ENCODE data around the gene DRAP1. TPM values are rescaled to one million over a fixed set of nuclear protein-coding genes. Genes with fewer than 3 reads are reported as not detected.
A peak's percentile ranks its signal among the peaks of the same experiment; 100 is the strongest.

DRAP1 gene
- total RNA-seq, 4 donors from 2014 or later, result 82.0 to 184 (median 132) TPM

GRCh38 chr11:65953471-65953870 is 34.2 kb downstream of the DRAP1 start:
- WGBS, 2 donors, result 90 to 97% methylated on average over 13 to 15 of the region's 20 CpGs
- Histone ChIP-seq H3K27me3 (no peaks in the 10 kb centered on the region), H3K9me3 (no peaks in the 10 kb centered on the region), H3K27ac (no peak overlapping the region), H3K4me3 (replicated peaks in 1 of 3) (no peak overlapping the region), H3K4me1 (peaks cover 3 to 28% of the 10 kb centered on the region in 2 donors), H3K36me3 (no peaks in the 10 kb centered on the region)
- TF ChIP-seq CTCF (IDR thresholded peaks at IDR 0.05) (no peak), POLR2A (IDR thresholded peaks at IDR 0.05) (no peak)
- intact Hi-C loops (cut with DNase I), result no loop called here
- no peak for DNase-seq

- Histone ChIP-seq H3K9me3 (no peaks in the 10 kb centered on the region), H3K4me1 (peaks cover 3 to 32% of the 10 kb centered on the region in 2 donors), H3K4me3 (replicated peaks in 1 of 3) (no peak overlapping the region), H3K36me3 (no peaks in the 10 kb centered on the region), H3K27me3 (no peaks in the 10 kb centered on the region), H3K27ac (no peak overlapping the region)
- WGBS, 2 donors, result 76 to 85% methylated on average over 8 of the region's 8 CpGs
- TF ChIP-seq POLR2A (IDR thresholded peaks at IDR 0.05) (no peak), CTCF (IDR thresholded peaks at IDR 0.05) (no peak)
- intact Hi-C loops (cut with DNase I), result loop anchor here (5.0 kb wide), 1 partner anchor 53 kb away; no protein-coding TSS in a partner anchor
- no peak for DNase-seq
Measured at GRCh38 chr11:65954771-65955170, 35.5 kb downstream of the DRAP1 start.

GRCh38 chr11:65958291-65958690 is 39.1 kb downstream of the DRAP1 start:
- WGBS, 2 donors, result 49 to 59% methylated on average over 4 of the region's 4 CpGs
- Histone ChIP-seq H3K27ac (peak overlapping the region in 1 of 3 donors; percentile 41), H3K36me3 (no peaks in the 10 kb centered on the region), H3K27me3 (no peaks in the 10 kb centered on the region), H3K4me1 (peaks cover 19 to 40% of the 10 kb centered on the region in 2 donors), H3K9me3 (no peaks in the 10 kb centered on the region), H3K4me3 (replicated peaks in 1 of 3) (no peak overlapping the region)
- DNase-seq, result no peak
- intact Hi-C loops (cut with DNase I), result loop anchor here (5.0 kb wide), 1 partner anchor 49 kb away; no protein-coding TSS in a partner anchor
- TF ChIP-seq CTCF (IDR thresholded peaks at IDR 0.05) (no peak), POLR2A (IDR thresholded peaks at IDR 0.05) (no peak)

GRCh38 chr11:65958774-65959420 is 39.7 kb downstream of the DRAP1 start:
- intact Hi-C loops (cut with DNase I), result loop anchor here (5.0 kb wide), 1 partner anchor 48 kb away; no protein-coding TSS in a partner anchor
- H3K4me1 ChIP-seq, result peaks cover 24 to 46% of the 10 kb centered on the region in 2 donors
- DNase-seq, result peak; percentile 35 to 51
- TF ChIP-seq POLR2A (IDR thresholded peaks at IDR 0.05), result no peak
- TF ChIP-seq CTCF (IDR thresholded peaks at IDR 0.05), result no peak
- WGBS, 2 donors, result 75 to 78% methylated on average over 4 to 15 of the region's 17 CpGs
- H3K4me3 ChIP-seq (replicated peaks in 1 of 3), result no peak overlapping the region
- no peaks in the 10 kb centered on the region for H3K27me3 ChIP-seq
- no peaks in the 10 kb centered on the region for H3K36me3 ChIP-seq
- H3K9me3 ChIP-seq, result no peaks in the 10 kb centered on the region
- H3K27ac ChIP-seq, result peak overlapping the region in 1 of 3 donors; percentile 34

GRCh38 chr11:65960824-65961266 is 41.6 kb downstream of the DRAP1 start:
- H3K4me3 ChIP-seq (replicated peaks in 1 of 3), result peak overlapping the region in 2 of 3 donors; percentile 93 to 96
- WGBS, 2 donors, result 52 to 56% methylated on average over 15 to 16 of the region's 16 CpGs
- TF ChIP-seq POLR2A (IDR thresholded peaks at IDR 0.05) (no peak), CTCF (IDR thresholded peaks at IDR 0.05) (no peak)
- H3K9me3 ChIP-seq, result no peaks in the 10 kb centered on the region
- no peak for DNase-seq
- H3K27ac ChIP-seq, result peak overlapping the region; percentile 54 to 88 (median 77)
- peaks cover 24 to 46% of the 10 kb centered on the region in 2 donors for H3K4me1 ChIP-seq
- intact Hi-C loops (cut with DNase I), result loop anchor here (5.0 kb wide), 1 partner anchor 44 kb away; the partner anchor contains the start of genes C11orf68 and DRAP1
- peaks cover 16 to 18% of the 10 kb centered on the region in 2 donors for H3K36me3 ChIP-seq
- H3K27me3 ChIP-seq, result no peaks in the 10 kb centered on the region

Data from thyroid gland (tissue), 4 donors.